Esophagus squamous epithelium (tissue), 5 donors: ENCODE data around the gene CPM. TPM values are rescaled to one million over a fixed set of nuclear protein-coding genes. Genes with fewer than 3 reads are reported as not detected.

ENCODE experiments used
- DNase-seq: peaks from one replicate; lab custom pipeline; 2025; lab: John Stamatoyannopoulos, UW
- H3K27ac ChIP-seq, 4 donors: fragments of 200-600 bp; sonication (generic); one replicate each; pipeline ENCODE4 v1.5.1; 2016 to 2019; ENCODE audit warnings: mild to moderate bottlenecking in 1 of 4
- H3K27me3 ChIP-seq, 4 donors: fragments of 200-600 bp; sonication (generic); 1 replicate in 3 of 4; 2 replicates in 1 of 4; pipeline versions ENCODE4 v1.5.1 to v1.6.0; 2017 to 2021; ENCODE audit warnings: antibody characterized with exemption in 1 of 4
- H3K36me3 ChIP-seq, 3 donors: fragments of 200-600 bp; sonication (generic); one replicate each; pipeline ENCODE4 v1.5.1; 2016 to 2019
- H3K4me1 ChIP-seq, 3 donors: fragments of 200-600 bp; sonication (generic); one replicate each; pipeline ENCODE4 v1.5.1; 2017 to 2019
- H3K4me3 ChIP-seq, 4 donors: fragments of 200-600 bp; sonication (generic); 1 replicate in 3 of 4; 2 replicates in 1 of 4; pipeline ENCODE4 v1.5.1; 2016 to 2019; ENCODE audit warnings: mild to moderate bottlenecking in 2 of 4, moderate library complexity in 1 of 4
- H3K9me3 ChIP-seq, 3 donors: fragments of 200-600 bp; sonication (generic); one replicate each; pipeline ENCODE4 v1.5.1; 2016 to 2019
- CTCF ChIP-seq, 6 experiments: fragments of 450-650 bp in 4 of 6; fragments of 200-600 bp in 2 of 6; sonication (generic) in 2 of 6; IDR thresholded peaks; one replicate each; pipeline ENCODE4 v1.5.1; 2016 to 2019; ENCODE audit warnings: antibody characterized with exemption in 6 of 6, mild to moderate bottlenecking in 4 of 6, moderate library complexity in 4 of 6
- POLR2A ChIP-seq, 4 donors: fragments of 450-650 bp; IDR thresholded peaks; one replicate each; pipeline ENCODE4 v1.6.1; 2017; ENCODE audit warnings: antibody characterized with exemption in 4 of 4, mild to moderate bottlenecking in 4 of 4, moderate library complexity in 3 of 4
- WGBS, 2 donors: methylation state at CpG; one replicate each; pipeline ENCODE4 v1.1.5; 2018; 5-methylcytosine and 5-hydroxymethylcytosine counted together
- intact Hi-C: fragments of 100-400 bp; cut with DNase I; formaldehyde crosslinking; loops from one replicate; pipeline ENCODE4 v1.15.0; 2022
- total RNA-seq, 4 donors: library from RNA; depleted of rRNA; stranded (reverse); fragments of >200 nt; gene quantifications; one replicate each; pipeline ENCODE4 v1.1.0, GENCODE V29; 2016
- donor health status: DM: yes; HTN: yes; CAD: no.

CPM gene
- 10 to 100 TPM; 10.9 to 35.5 (median 20.6) TPM for total RNA-seq

GRCh38 chr12:68932961-68933893, at the start of gene CPM:
Gene CPM (minus strand): TSS chr12:68933171. CDS start chr12:68932837, 334 bp downstream.
- no peak for DNase-seq
- peak within 1 kb of the TSS; percentile 60 to 78 (median 66) for H3K4me3 ChIP-seq
- intact Hi-C loops: no loop called here
- WGBS, 2 donors: 11 to 50% methylated on average over 1 to 21 of the region's 96 CpGs
- H3K9me3 ChIP-seq: no peaks in the 10 kb centered on the region
- peaks cover 0 to 20% (median 0%) of the 10 kb centered on the region in 4 donors for H3K27me3 ChIP-seq
- H3K4me1 ChIP-seq: peaks cover 0 to 18% (median 5%) of the 10 kb centered on the region in 3 donors
- peak within 1 kb of the TSS; percentile 71 to 82 (median 76) for H3K27ac ChIP-seq
- no peak for TF ChIP-seq CTCF (IDR thresholded peaks at IDR 0.05)
- TF ChIP-seq POLR2A (IDR thresholded peaks at IDR 0.05): peak in 3 of 4 donors; percentile 32 to 92 (median 87)
- H3K36me3 ChIP-seq: no peaks in the 10 kb centered on the region

GRCh38 chr12:68981516-68981915, 48.5 kb upstream of the CPM start:
- TF ChIP-seq CTCF (IDR thresholded peaks at IDR 0.05) (no peak), POLR2A (IDR thresholded peaks at IDR 0.05) (no peak)
- H3K9me3 ChIP-seq: no peaks in the 10 kb centered on the region
- intact Hi-C loops: no loop called here
- H3K4me3 ChIP-seq: no peak overlapping the region
- H3K4me1 ChIP-seq: peaks cover 0 to 6% (median 0%) of the 10 kb centered on the region in 3 donors
- DNase-seq: no peak
- no peak overlapping the region for H3K27ac ChIP-seq
- no peaks in the 10 kb centered on the region for H3K27me3 ChIP-seq
- whole genome bisulfite sequencing, 2 donors: 52 to 63% methylated on average over 4 of the region's 4 CpGs
- no peaks in the 10 kb centered on the region for H3K36me3 ChIP-seq

- Histone ChIP-seq H3K4me3 (no peak overlapping the region), H3K9me3 (no peaks in the 10 kb centered on the region), H3K36me3 (no peaks in the 10 kb centered on the region), H3K27ac (no peak overlapping the region), H3K27me3 (no peaks in the 10 kb centered on the region), H3K4me1 (peaks cover 0 to 6% (median 0%) of the 10 kb centered on the region in 3 donors)
- TF ChIP-seq CTCF (IDR thresholded peaks at IDR 0.05) (no peak), POLR2A (IDR thresholded peaks at IDR 0.05) (no peak)
- WGBS, 2 donors: 58 to 75% methylated on average over 7 to 10 of the region's 10 CpGs
- DNase-seq: no peak
- intact Hi-C loops: no loop called here
Measured at GRCh38 chr12:68980476-68981212, 47.7 kb upstream of the CPM start.

- Histone ChIP-seq H3K36me3 (no peaks in the 10 kb centered on the region), H3K9me3 (no peaks in the 10 kb centered on the region), H3K4me1 (peaks cover 0 to 6% (median 0%) of the 10 kb centered on the region in 3 donors), H3K27ac (no peak overlapping the region), H3K4me3 (no peak overlapping the region), H3K27me3 (no peaks in the 10 kb centered on the region)
- no peak for TF ChIP-seq CTCF (IDR thresholded peaks at IDR 0.05)
- TF ChIP-seq POLR2A (IDR thresholded peaks at IDR 0.05): no peak
- intact Hi-C loops: no loop called here
- DNase-seq: no peak
- WGBS, 2 donors: 76 to 78% methylated on average over 2 of the region's 2 CpGs
Measured at GRCh38 chr12:68978678-68979077, 45.7 kb upstream of the CPM start.
